ENCODE results near the gene KBTBD12.

KBTBD12 gene

DNA sequence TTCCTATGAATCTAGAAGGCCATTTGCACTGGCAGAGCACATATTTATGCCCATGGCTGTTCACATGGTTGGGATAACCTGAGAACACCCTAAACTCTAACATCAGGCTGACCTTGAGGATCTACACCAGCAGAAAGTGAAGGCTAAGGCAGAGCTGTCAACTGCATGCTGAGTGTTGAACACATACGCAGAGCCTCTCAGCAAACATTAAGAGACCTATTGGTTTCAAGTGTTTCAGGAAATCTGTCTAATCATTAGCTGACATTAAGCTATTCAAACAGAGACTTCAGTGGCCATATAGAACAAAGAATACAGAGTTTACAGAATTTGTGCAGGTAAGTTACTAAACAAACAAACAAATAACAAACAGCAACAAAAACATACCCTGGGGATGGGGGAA is 121.1 kb downstream of the KBTBD12 start:
- no peak for DNase-seq (ENCODE audit: low read depth in 1 of 2, low spot score in 1 of 2)
- no peak for TF ChIP-seq JUND (IDR thresholded peaks at IDR 0.05; ENCODE audit: low read depth)
- in situ Hi-C loops (cut with HindIII; ENCODE audit: low pct_unique_long_range_greater_than_20kb, low sequenced_read_pairs), result no loop called here
